Measurements from ENCODE around the gene CSMD2.

DNA sequence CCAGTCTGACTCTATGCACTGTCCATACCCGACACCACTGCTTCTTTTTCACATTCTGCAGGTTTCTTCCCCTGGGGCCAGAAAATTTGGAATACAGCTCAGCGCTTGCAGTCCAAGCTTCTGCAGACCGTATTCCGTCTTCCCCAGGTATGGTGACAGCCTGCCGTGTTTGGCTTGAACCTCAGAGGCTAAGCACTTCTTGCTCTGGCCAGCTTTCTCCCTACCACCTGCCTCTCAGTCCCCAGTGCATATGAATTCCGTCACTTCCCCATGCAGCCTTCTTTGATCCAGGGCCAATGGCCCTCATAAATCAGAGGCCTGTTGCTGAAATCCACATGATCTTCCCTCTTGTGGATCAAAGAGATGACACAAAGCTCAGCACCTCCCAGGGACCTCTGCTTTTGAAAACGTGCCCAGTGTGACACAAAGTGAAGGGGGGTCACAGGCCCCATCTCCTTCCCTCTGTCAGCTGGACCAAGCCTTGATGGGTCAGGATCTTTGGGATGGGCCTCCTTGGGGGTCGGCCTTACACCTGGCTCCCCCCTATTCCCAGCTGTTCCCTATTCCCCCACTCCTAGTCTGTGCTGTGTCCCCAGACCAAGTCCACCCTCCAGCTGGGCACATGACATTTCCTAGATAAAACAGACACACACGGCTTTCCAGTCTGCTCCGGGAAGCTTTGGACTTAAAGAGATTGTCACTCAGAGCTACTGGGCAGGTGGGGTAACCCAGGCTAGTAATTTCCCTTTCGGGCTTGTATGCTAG lies 234.5 kb downstream of the CSMD2 start:
- no peak for TF ChIP-seq CTCF (IDR thresholded peaks at IDR 0.05; ENCODE audit: low read depth, low read length)
- TF ChIP-seq EZH2phosphoT487 (IDR thresholded peaks at IDR 0.05; ENCODE audit: low read depth), result no peak
